ENCODE data around the gene OSCAR.

The OSCAR gene

GRCh38 chr19:54095136-54095858, 5.3 kb downstream of the OSCAR start:
- DNase-seq (ENCODE audit: low read depth in 2 of 3, low spot score in 1 of 3) = no peak

- DNase-seq (ENCODE audit: low read depth in 2 of 3, low spot score in 1 of 3) = no peak
These were observed 6.1 kb downstream of the OSCAR start for GRCh38 chr19:54094426-54095000.

DNA sequence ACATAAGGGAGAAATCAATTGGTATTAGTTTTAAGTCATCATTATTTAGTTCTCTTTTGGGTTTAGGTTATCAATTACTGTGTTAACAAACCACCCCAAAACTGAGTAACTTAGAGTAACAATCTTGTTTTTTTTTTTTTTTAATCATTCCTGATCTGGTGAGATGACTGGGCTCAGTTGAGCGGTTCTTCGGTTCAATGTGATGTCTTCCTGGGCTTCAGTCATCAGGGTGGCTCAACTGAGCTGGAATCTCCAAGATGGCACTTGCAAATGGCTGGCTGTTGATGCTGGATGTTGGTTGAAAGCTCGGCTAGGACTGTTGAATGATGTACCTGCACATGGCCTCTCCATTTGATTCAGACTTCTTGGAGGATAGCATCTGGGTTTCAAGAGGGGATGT, 16.2 kb downstream of the OSCAR start:
- no peak for DNase-seq (ENCODE audit: low read depth in 2 of 3, low spot score in 1 of 3)

GRCh38 chr19:54081032-54081431, 19.6 kb downstream of the OSCAR start, which contains the start of gene TARM1:
TARM1 (minus strand) TSS chr19:54081365; CDS start chr19:54081340, 25 bp downstream.
- DNase-seq (ENCODE audit: low read depth in 2 of 3, low spot score in 1 of 3) = no peak

DNA sequence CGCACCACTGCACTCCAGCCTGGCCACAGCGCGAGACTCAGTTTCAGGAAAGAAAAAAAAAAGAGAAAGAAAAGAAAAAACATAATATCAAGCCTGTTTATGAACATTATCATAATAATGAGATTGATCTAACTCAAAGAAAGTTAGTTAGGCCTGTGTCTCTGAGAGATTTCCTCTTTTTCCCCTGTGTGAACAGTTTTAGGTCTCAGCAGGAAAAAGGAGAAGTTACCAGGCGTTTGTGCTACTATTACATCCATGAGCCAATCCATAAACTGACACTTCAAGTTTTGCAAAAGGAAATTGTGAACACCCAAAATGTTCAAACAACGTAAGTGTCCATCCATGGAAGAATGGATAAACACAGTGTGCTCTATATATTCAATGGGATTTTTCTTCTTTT, 23.3 kb downstream of the OSCAR start:
- DNase-seq (ENCODE audit: low read depth in 2 of 3, low spot score in 1 of 3) = no peak

- DNase-seq (ENCODE audit: low read depth in 2 of 3, low spot score in 1 of 3) = no peak
These were observed 25.8 kb downstream of the OSCAR start for GRCh38 chr19:54074851-54075250.

DNA sequence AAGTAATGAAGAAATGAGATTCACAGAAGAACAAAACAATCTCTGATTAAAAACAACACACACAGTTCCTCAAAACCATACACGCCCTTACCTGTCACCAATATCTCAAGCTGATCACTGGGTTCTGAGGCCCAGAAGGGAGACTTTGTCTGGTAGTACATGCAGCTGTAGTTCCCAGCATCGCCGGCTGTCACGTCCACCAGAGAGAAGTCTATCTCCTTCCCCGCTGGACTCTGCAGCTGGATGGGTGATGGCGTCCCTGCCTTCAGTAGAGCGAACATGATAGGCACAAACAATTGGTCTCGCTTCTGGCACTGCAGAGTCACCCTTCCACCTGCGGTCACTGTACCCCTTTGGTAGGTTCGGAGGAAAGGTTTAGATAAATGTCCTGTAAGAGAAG, 26.8 kb downstream of the OSCAR start:
- DNase-seq (ENCODE audit: low read depth in 2 of 3, low spot score in 1 of 3) = no peak

DNA sequence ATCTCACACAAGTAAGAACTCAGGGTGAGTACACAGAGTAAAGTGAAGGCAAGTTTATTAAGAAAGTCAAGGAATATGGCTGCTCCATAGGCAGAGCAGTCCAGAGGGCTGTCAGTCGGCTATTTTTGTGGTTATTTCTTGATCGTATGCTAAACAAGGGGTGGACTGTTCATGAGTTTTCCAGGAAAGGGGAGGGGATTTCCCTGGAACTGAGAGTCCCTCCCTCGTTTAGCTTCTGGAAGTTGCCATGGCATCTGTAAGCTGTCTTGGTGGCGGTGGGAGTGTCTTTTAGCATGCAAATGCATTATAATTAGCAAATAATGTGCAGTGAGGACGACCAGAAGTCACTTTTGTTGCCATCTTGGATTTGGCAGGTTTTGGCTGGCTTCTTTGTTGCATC, 31.1 kb downstream of the OSCAR start:
- DNase-seq (ENCODE audit: low read depth in 2 of 3, low spot score in 1 of 3) = no peak

DNA sequence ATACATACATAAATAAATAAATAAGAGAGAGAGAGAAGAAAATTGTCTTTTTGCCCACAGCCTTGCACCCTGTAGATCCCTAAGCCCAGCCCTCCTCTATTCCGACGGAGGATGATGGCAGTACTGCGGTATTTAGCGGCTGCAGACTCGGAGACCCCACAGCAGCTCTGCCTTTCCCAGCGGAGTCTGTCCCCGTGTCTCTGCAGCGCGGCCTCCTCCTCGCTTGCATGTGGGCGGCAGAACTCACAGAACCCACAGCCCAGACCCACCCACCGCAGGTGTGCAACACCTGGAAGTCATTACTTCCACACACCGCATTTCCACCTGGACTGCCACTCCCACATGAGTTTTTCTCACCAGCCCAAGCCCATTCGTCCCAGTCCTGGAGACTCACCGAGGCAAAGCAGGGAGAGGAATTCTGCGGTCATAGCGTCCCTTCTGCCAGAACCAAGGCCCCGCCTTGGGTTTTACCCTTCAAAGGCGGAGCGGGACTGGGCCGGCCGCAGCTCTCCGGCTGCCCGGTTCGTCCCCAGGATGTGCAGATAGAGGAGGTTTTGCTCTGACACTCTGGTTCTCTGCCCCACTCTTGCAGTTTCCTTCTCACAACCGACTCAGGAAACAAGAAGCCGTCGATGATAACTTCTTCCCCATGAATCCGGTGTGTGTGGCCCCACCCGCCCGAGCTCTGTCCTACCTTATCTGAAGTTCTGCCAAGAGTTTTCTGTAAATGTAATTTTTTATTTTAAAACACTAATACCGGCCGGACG, 37.1 kb downstream of the OSCAR start, which contains the start of gene VSTM1:
VSTM1 (minus strand) TSS at position 548 of the 767 bp plus-strand sequence; CDS start at position 428, 120 bp downstream.
- DNase-seq (ENCODE audit: low read depth in 2 of 3, low spot score in 1 of 3) = no peak

DNA sequence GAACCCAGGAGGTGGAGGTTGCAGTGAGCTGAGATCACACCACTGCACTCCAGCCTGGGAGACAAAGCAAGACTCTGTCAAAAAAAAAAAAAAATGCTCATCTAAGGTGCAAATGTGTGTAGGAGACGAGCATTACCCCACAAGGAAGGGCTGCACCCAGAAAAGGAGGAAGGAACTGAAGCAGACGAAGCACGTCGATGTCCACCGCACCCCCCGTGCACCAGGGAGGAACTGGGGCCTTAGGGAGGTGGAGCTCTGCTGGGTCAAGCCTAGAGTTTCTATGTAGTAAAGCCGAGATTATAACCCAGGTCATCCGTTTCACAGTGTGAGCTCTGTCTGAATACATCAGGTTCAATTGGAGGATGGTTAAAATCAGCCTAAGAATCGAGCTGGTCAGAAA, 38.0 kb downstream of the OSCAR start:
- no peak for DNase-seq (ENCODE audit: low read depth in 2 of 3, low spot score in 1 of 3)

DNA sequence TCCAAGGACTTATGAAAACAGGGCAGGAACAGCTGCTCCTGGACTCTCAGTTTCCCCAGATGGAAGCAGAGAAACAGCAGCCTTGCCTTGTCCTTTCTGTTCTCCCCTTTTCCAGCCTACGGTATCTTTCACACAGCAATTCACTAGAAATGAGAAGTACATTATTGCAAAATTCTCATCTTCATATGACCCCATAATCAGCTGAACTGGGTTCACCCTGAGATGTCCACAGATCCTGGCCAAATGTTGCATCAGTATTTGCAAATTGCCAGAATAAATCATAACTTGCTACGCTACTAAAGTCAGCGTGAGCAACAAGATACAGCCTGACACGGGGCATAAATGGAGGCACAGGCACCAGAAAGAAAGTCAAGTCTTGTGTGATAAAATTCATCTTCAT, 53.0 kb downstream of the OSCAR start:
- no peak for DNase-seq (ENCODE audit: low read depth in 2 of 3, low spot score in 1 of 3)

DNA sequence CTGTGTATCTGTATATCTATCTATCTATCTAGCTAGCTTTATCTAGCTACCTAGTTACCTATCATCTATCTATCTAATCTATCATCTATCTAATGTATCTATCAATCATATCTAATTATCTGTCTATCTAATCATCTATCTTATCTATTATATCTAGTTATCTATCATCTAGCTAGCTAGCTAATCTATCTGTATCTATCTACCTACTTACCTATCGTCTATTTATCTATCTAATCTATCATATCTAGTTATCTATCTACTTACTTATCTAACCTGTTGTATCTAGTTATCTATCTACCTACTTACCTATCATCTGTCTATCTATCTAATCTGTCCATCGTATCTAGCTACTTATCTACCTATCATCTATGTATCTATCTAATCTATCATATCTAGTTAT, 54.8 kb downstream of the OSCAR start:
- no peak for DNase-seq (ENCODE audit: low read depth in 2 of 3, low spot score in 1 of 3)
